Heart left ventricle (tissue), 13 donors: ENCODE measurements around the gene PPM1F.

Source experiments
- POLR2A ChIP-seq, 2 donors: fragments of 450-650 bp; IDR thresholded peaks; one replicate each; pipeline ENCODE4 v1.6.1; 2017; ENCODE audit warnings: antibody characterized with exemption in 2 of 2, mild to moderate bottlenecking in 2 of 2, moderate library complexity in 2 of 2
- TF ChIP-seq, protein P1 (sequence below), 12 donors: fragments of 200-600 bp; sonication (generic) in 4 of 12; IDR thresholded peaks; one replicate each; pipeline versions ENCODE4 v1.5.0 to v1.8.0; 2018 to 2022; ENCODE audit warnings: antibody characterized with exemption in 12 of 12, mild to moderate bottlenecking in 5 of 12
- donor health status: ischemic (EF 13 %, LVEDD 7.1; RV severe dilation, severe dysfunction).
- donor health status: DM: no; HTN: yes; CAD: no.
- donor health status: DM: no; HTN: no; CAD: no.
- donor health status: ischemic (EF 25% LVEDD 6.9; RV normal size, moderate dysfunction).
- donor health status: ischemic (EF 25% LVEDD 5.7; RV mildly dilated, moderate dysfunction).
- donor health status: ischemic (EF 35%, LVEDD 5.7; RV mildly dilated, moderate dysfunction).
- donor health status: nonischemic (EF 11% LVEDD 7.7; RV severe dilation, severe dysfunction).
- donor health status: DM: yes; HTN: yes; CAD: no.
- donor health status: PGD.
- donor health status: ischemic (EF 29% LVEDD 5.4; RV normal size, mild dysfunction).
- donor health status: nonischemic (EF 23%, LVEDD 6.1; RV moderate dilation, normal function).

DNA sequence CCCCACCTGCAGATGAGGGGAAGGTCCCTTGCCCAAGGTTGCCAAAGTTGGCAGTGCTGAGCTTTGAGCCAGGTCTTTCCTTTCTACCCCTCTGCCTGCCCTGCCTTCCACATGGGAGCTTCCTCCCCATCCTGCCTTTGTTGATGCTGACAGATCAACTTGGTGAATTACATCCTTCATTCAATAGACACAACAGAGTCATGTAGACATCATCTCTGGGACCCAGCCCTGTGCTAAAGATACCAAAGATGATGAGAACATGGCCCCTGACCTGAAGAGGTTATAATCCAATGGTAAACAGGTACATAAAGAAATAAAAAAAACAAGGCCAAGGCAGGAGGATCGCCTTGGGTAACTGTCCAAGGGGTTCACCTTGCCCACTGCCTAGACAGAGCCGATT is 42.8 kb downstream of the PPM1F start:
- TF ChIP-seq POLR2A (IDR thresholded peaks at IDR 0.05): no peak
- TF ChIP-seq, protein P1, sequence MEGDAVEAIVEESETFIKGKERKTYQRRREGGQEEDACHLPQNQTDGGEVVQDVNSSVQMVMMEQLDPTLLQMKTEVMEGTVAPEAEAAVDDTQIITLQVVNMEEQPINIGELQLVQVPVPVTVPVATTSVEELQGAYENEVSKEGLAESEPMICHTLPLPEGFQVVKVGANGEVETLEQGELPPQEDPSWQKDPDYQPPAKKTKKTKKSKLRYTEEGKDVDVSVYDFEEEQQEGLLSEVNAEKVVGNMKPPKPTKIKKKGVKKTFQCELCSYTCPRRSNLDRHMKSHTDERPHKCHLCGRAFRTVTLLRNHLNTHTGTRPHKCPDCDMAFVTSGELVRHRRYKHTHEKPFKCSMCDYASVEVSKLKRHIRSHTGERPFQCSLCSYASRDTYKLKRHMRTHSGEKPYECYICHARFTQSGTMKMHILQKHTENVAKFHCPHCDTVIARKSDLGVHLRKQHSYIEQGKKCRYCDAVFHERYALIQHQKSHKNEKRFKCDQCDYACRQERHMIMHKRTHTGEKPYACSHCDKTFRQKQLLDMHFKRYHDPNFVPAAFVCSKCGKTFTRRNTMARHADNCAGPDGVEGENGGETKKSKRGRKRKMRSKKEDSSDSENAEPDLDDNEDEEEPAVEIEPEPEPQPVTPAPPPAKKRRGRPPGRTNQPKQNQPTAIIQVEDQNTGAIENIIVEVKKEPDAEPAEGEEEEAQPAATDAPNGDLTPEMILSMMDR (IDR thresholded peaks at IDR 0.05): no peak
